ENCODE results near the gene TJP1.
"Not testable (repeated sequence)": the region's sequence is repeated elsewhere in the genome, so short reads cannot be mapped to it uniquely, and the experiment has no call there.

TJP1 gene

DNA sequence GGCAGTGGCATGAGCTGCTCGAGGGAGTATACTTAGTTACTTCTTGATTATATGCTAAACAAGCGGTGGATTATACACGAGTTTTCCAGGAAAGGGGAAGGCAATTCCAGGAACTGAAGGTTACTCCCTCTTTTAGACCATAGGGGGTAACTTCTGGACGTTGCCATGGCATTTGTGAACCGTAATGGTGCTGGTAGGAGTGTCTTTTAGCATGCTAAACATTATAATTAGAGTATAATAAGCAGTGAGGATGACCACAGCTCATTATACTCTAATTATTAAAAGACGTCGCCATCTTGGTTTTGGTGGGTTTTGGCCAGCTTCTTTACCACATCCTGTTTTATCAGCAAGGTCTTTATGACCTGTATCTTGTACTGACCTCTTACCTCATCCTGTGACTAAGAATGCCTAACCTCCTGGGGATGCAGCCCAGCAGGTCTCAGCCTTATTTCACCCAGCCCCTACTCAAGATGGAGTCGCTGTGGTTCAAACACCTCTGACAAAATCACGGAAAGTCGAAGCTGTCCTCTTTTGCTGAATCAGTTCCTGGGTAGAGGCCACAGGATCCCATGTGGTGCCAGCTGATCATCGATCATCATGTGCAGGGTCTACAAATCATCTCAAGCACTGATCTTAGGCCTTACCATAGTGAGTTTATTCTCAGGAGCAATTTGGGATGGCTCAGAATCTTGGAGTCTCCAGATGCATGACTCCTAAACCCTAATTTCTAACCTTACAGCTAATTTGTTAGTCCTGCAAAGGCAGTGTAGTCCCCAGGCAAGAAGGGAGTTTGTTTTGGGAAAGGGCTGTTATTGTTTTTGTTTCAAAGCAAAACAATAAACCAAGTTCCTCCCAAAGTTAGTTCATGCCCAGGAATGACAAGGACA is 149.1 kb downstream of the TJP1 start (continued):
- TF ChIP-seq, protein P1, sequence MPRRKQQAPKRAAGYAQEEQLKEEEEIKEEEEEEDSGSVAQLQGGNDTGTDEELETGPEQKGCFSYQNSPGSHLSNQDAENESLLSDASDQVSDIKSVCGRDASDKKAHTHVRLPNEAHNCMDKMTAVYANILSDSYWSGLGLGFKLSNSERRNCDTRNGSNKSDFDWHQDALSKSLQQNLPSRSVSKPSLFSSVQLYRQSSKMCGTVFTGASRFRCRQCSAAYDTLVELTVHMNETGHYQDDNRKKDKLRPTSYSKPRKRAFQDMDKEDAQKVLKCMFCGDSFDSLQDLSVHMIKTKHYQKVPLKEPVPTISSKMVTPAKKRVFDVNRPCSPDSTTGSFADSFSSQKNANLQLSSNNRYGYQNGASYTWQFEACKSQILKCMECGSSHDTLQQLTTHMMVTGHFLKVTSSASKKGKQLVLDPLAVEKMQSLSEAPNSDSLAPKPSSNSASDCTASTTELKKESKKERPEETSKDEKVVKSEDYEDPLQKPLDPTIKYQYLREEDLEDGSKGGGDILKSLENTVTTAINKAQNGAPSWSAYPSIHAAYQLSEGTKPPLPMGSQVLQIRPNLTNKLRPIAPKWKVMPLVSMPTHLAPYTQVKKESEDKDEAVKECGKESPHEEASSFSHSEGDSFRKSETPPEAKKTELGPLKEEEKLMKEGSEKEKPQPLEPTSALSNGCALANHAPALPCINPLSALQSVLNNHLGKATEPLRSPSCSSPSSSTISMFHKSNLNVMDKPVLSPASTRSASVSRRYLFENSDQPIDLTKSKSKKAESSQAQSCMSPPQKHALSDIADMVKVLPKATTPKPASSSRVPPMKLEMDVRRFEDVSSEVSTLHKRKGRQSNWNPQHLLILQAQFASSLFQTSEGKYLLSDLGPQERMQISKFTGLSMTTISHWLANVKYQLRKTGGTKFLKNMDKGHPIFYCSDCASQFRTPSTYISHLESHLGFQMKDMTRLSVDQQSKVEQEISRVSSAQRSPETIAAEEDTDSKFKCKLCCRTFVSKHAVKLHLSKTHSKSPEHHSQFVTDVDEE (CRISPR knock-in tag; IDR thresholded peaks at IDR 0.05): no peak
- no peak for TF ChIP-seq BACH2 (CRISPR knock-in tag; IDR thresholded peaks at IDR 0.05; ENCODE audit: borderline replicate concordance)
- TF ChIP-seq, protein P2, sequence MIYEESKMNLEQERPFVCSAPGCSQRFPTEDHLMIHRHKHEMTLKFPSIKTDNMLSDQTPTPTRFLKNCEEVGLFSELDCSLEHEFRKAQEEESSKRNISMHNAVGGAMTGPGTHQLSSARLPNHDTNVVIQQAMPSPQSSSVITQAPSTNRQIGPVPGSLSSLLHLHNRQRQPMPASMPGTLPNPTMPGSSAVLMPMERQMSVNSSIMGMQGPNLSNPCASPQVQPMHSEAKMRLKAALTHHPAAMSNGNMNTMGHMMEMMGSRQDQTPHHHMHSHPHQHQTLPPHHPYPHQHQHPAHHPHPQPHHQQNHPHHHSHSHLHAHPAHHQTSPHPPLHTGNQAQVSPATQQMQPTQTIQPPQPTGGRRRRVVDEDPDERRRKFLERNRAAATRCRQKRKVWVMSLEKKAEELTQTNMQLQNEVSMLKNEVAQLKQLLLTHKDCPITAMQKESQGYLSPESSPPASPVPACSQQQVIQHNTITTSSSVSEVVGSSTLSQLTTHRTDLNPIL (CRISPR knock-in tag; IDR thresholded peaks at IDR 0.05; ENCODE audit: low read depth): no peak
- no peak for TF ChIP-seq PPARA (CRISPR knock-in tag; IDR thresholded peaks at IDR 0.05; ENCODE audit: borderline replicate concordance)

DNA sequence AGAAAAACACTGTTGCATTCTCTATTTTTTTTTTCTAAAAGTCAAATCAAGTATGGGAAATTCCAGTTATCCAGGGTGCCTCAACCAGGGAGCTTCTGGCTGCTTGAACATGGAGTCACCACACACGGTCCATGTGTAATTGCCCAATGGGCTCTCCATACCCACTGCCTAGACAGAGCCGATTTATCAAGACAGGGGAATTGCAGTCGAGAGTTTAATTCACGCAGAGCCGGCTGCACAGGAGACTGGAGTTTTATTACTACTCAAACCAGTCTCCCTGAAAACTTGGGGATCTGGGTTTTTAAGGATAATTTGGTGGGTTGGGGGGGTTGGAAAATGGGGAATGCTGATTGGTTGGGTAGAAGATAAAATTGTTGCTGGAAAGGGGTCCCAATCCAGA is 149.8 kb downstream of the TJP1 start:
- TF ChIP-seq SNAI2 (CRISPR knock-in tag; IDR thresholded peaks at IDR 0.05) (no peak), ZC3H10 (CRISPR knock-in tag; IDR thresholded peaks at IDR 0.05) (no peak), ESRRG (CRISPR knock-in tag; IDR thresholded peaks at IDR 0.05) (no peak)
- TF ChIP-seq, protein P1 (CRISPR knock-in tag; IDR thresholded peaks at IDR 0.05): no peak
- TF ChIP-seq, protein P2 (CRISPR knock-in tag; IDR thresholded peaks at IDR 0.05; ENCODE audit: low read depth): no peak
- no peak for ATAC-seq

DNA sequence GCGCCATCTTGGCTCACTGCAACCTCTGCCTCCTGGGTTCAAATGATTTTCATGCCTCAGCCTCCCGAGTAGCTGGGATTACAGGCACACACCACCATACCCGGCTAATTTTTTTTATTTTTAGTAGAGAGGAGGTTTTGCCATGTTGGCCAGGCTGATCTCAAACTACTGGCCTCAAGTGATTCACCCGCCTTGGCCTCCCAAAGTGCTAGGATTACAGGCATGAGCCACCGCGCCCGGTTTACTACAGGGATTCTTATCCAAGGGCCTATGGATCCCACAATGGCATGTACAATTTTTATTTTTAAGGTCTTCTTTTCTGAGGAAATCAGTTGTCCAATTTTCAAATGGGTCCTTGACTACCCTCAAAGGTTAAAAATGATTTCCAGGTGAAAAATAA is 150.2 kb downstream of the TJP1 start:
- not testable (repeated sequence) for ATAC-seq

DNA sequence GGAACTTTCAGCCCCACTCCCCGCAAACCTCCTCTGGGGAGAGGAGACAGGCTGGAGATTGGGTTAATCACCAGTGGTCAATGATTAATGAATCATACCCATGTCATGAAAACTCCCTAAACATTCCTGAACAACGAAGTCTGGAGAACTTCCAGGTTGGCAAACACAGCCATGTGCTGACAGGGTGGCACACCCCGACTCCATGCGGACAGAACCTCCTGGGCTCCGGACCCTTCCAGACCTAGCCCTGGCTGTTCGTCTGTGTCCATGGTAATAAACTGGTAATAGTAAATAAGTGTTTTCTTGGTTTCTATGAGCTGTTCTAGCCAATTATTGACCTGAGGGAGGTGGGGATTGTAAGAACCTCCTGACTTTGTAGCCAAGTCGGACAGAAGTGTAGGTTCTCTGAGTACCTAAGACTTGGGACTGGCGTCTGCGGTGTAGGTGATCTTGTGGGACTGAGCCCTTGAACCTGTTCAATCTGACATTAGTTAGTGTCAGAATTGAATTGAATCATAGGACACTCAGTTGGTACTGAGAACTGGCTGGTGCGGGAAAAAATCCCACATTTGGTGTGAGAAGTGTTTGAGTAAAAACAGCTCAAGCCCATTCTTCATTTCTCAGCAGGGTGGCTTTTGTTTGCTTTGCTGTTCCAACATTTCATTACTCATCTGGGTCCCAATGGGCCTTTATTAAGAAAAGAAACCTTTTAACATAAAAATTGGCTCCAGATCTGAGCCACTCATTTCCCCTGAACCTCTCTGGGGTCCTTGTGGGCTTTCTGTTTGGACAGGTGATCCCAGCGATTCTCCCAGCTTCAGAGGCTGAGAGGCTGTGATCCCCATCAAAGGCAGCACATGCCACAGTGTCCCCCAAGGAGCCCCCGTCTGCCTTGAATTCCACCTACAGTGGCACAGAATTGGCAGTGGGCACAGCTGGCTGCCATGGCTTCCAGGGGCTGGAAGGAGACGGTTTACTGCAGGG is 151.0 kb downstream of the TJP1 start:
- ATAC-seq: peak; percentile 64
- TF ChIP-seq ZNF70 (CRISPR knock-in tag; IDR thresholded peaks at IDR 0.05) (no peak), ISL1 (CRISPR knock-in tag; IDR thresholded peaks at IDR 0.05) (peak; percentile 12; the same call in 1 of the 2 replicates), TCF4 (CRISPR knock-in tag; IDR thresholded peaks at IDR 0.05; ENCODE audit: borderline replicate concordance) (no peak)

DNA sequence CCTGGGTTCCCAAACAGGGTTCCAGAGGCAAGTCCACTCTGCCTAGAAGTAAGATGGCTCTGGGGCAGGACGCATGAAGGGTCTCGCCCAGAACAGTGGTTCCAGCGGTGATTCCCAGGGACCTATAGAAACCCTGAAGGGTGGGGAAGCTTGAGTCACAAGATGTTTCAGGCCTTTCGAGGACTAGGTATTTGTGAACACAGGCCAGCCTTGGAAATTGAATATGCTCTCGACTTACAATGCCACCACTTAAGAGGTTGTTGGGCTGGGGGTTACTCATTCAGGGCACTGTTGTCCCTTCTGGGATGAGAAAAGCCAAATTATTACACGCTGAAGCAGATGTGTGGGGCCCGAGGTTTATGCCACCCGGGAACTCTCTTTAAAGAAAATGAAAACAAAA is 152.0 kb downstream of the TJP1 start:
- no peak for ATAC-seq
- TF ChIP-seq ISL1 (CRISPR knock-in tag; IDR thresholded peaks at IDR 0.05) (no peak), TOX (CRISPR knock-in tag; IDR thresholded peaks at IDR 0.05; ENCODE audit: borderline replicate concordance) (no peak), TCF4 (CRISPR knock-in tag; IDR thresholded peaks at IDR 0.05; ENCODE audit: borderline replicate concordance) (no peak), ESRRG (CRISPR knock-in tag; IDR thresholded peaks at IDR 0.05) (no peak), PPARA (CRISPR knock-in tag; IDR thresholded peaks at IDR 0.05; ENCODE audit: borderline replicate concordance) (no peak), ZC3H10 (CRISPR knock-in tag; IDR thresholded peaks at IDR 0.05) (no peak), OSR1 (CRISPR knock-in tag; IDR thresholded peaks at IDR 0.05) (no peak)
- TF ChIP-seq, protein P1 (CRISPR knock-in tag; IDR thresholded peaks at IDR 0.05): no peak
- TF ChIP-seq, protein P3, sequence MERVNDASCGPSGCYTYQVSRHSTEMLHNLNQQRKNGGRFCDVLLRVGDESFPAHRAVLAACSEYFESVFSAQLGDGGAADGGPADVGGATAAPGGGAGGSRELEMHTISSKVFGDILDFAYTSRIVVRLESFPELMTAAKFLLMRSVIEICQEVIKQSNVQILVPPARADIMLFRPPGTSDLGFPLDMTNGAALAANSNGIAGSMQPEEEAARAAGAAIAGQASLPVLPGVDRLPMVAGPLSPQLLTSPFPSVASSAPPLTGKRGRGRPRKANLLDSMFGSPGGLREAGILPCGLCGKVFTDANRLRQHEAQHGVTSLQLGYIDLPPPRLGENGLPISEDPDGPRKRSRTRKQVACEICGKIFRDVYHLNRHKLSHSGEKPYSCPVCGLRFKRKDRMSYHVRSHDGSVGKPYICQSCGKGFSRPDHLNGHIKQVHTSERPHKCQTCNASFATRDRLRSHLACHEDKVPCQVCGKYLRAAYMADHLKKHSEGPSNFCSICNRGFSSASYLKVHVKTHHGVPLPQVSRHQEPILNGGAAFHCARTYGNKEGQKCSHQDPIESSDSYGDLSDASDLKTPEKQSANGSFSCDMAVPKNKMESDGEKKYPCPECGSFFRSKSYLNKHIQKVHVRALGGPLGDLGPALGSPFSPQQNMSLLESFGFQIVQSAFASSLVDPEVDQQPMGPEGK (CRISPR knock-in tag; IDR thresholded peaks at IDR 0.05; ENCODE audit: borderline replicate concordance): no peak
